ENCODE results near the gene B4GALT5. TPM values are rescaled to one million over a fixed set of nuclear protein-coding genes. Genes with fewer than 3 reads are reported as not detected.
A peak's percentile ranks its signal among the peaks of the same experiment; 100 is the strongest.

The B4GALT5 gene
- total RNA-seq, 1 experiment from 2014 or later: 77.0 TPM

DNA sequence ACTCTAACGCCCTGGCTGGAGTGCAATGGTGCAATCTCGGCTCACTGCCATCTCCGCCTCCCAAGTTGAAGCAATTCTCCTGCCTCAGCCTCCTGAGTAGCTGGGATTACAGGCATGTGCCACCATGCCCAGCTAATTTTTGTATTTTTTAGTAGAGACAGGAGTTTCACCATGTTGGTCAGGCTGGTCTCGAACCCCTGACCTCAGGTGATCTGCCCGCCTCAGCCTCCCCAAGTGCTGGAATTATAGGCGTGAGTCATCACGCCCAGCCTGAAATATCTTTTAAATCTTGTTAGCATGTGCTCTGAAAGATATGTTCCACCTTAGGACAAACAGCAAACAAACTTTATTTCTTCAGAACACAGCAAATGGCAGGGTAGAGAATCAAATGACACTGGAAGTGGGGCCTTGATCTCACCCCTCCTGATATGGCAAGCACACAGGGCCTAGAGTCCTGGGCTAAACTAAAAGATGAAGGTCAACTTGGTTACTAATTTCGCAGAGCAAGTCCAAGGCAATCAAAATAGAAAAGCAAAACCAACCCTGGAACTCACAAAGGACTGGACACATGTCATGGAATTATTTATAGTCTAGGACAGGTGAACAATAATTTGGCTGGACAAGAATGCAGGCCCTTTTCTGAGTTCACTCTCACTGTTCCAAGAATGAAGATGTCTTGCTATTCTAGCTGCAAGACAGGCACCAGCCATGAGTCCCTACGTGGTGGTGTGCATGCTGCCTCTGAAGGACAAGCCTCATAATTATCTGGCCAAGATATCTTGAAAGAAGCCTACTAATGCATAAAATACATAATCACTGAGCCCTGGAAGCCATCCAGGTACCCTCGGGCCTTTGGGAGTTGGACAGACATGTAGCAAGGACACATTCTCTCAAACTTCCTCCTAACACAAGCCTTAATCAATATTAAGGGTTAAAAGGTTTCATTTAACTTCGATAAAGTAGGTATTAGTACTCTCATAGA lies 35.6 kb downstream of the B4GALT5 start:
- no peak for DNase-seq
- Histone ChIP-seq H3K56ac (ENCODE audit: insufficient read length, low read depth, low read length) (no peak overlapping the region), H3K23me2 (ENCODE audit: insufficient read length, low read depth, low read length, poor library complexity, severe bottlenecking) (no peaks in the 10 kb centered on the region), H3K14ac (ENCODE audit: insufficient read depth, low read length) (no peak overlapping the region), H2BK20ac (ENCODE audit: low read depth, low read length, poor library complexity, severe bottlenecking) (no peak overlapping the region), H3K18ac (ENCODE audit: insufficient read length, low read depth, low read length) (no peak overlapping the region), H4K5ac (ENCODE audit: insufficient read length, low read depth, low read length) (no peak overlapping the region), H4K91ac (ENCODE audit: insufficient read length, low read depth, low read length) (no peak overlapping the region), H3K79me1 (ENCODE audit: insufficient read depth, low read depth, low read length, poor library complexity, severe bottlenecking) (peaks cover 2% of the 10 kb centered on the region), H4K20me1 (ENCODE audit: control insufficient read depth, insufficient read depth, insufficient read length) (no peaks in the 10 kb centered on the region), H2BK12ac (ENCODE audit: insufficient read length, low read depth, low read length) (no peak overlapping the region), H3K79me2 (ENCODE audit: insufficient read depth, low read length) (peaks cover 55% of the 10 kb centered on the region; the same call in 1 of the 2 replicates), H3K4ac (ENCODE audit: low read depth, low read length) (no peak overlapping the region), H2AK5ac (ENCODE audit: insufficient read length, low read length) (no peak overlapping the region), H2BK120ac (ENCODE audit: low read depth, low read length, poor library complexity, severe bottlenecking) (no peak overlapping the region), H2BK5ac (ENCODE audit: insufficient read length, low read length) (no peak overlapping the region), H2BK15ac (ENCODE audit: low read depth, low read length) (no peak overlapping the region), H3K23ac (ENCODE audit: insufficient read length, low read depth, low read length) (no peak overlapping the region), H4K8ac (replicated peaks; ENCODE audit: insufficient read length, low read depth, low read length) (no peak overlapping the region), H3K27me3 (ENCODE audit: insufficient read depth, low read length) (no peaks in the 10 kb centered on the region), H3K4me2 (ENCODE audit: insufficient read depth, insufficient read length, low read length) (no peak overlapping the region), H2AFZ (ENCODE audit: low read length) (no peak overlapping the region), H3K27ac (ENCODE audit: insufficient read length, low read depth, low read length) (no peak overlapping the region), H3T11ph (ENCODE audit: low read length) (no peak overlapping the region), H3K4me1 (ENCODE audit: insufficient read depth, low read length) (peaks cover 6% of the 10 kb centered on the region; the same call in 1 of the 2 replicates), H3K9ac (ENCODE audit: extremely low read depth, insufficient read length, low read length) (no peak overlapping the region), H3K9me3 (ENCODE audit: control insufficient read depth, low read depth, low read length) (no peaks in the 10 kb centered on the region)
- Mint-ChIP-seq H3K36me3 (ENCODE audit: insufficient read depth in 1 of 3, low read depth in 3 of 3) (peaks cover 0 to 12% (median 6%) of the 10 kb centered on the region in 3 experiments; a peak in 2 of 7 replicates), H3K4me1 (peaks cover 65 to 79% of the 10 kb centered on the region in 2 experiments), H3K27ac (peak overlapping the region in 2 of 3 experiments; percentile 40 to 88; a peak in 4 of 7 replicates), H3K9me3 (no peaks in the 10 kb centered on the region; a peak in 1 of 5 replicates), H3K27me3 (ENCODE audit: low read depth) (no peaks in the 10 kb centered on the region), H3K4me3 (0 out of 5 replicates have a peak overlapping the region, but pooled peaks of 1 of the 2 experiments have one; percentile 23)
- WGBS (ENCODE audit: extremely low coverage, insufficient read length, low lambda C conversion rate): no CpG with 5 or more reads among the region's 11 CpGs
- TF ChIP-seq, protein P1, sequence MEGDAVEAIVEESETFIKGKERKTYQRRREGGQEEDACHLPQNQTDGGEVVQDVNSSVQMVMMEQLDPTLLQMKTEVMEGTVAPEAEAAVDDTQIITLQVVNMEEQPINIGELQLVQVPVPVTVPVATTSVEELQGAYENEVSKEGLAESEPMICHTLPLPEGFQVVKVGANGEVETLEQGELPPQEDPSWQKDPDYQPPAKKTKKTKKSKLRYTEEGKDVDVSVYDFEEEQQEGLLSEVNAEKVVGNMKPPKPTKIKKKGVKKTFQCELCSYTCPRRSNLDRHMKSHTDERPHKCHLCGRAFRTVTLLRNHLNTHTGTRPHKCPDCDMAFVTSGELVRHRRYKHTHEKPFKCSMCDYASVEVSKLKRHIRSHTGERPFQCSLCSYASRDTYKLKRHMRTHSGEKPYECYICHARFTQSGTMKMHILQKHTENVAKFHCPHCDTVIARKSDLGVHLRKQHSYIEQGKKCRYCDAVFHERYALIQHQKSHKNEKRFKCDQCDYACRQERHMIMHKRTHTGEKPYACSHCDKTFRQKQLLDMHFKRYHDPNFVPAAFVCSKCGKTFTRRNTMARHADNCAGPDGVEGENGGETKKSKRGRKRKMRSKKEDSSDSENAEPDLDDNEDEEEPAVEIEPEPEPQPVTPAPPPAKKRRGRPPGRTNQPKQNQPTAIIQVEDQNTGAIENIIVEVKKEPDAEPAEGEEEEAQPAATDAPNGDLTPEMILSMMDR (conservative IDR thresholded peaks at IDR 0.05): no peak
